ENCODE measurements around the gene APOE.

DNA sequence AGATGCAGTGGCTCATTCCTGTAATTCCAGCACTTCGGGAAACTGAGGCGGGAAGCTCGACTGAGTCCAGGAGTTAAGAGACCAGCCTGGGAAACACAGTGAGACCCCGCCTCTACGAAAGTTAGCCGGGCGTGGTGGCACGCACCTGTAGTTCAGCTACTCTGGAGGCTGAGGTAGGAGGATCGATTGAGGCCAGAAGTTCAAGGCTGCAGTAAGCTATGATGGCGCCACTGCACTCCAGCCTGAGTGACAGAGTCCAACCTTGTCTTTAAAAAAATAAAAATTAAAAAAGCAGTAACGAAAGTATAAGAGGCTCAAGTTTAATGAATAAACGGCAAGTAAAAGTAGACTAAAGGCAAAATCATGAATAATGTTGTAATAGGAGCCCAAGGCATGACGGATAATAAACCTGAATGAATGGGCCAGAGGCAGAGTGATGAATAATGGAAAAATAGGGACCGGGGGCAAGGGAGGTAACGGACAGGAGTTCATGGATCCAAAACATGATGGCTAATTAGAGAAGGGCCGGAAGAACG, 15.7 kb upstream of the APOE start:
- TF ChIP-seq, protein P1, sequence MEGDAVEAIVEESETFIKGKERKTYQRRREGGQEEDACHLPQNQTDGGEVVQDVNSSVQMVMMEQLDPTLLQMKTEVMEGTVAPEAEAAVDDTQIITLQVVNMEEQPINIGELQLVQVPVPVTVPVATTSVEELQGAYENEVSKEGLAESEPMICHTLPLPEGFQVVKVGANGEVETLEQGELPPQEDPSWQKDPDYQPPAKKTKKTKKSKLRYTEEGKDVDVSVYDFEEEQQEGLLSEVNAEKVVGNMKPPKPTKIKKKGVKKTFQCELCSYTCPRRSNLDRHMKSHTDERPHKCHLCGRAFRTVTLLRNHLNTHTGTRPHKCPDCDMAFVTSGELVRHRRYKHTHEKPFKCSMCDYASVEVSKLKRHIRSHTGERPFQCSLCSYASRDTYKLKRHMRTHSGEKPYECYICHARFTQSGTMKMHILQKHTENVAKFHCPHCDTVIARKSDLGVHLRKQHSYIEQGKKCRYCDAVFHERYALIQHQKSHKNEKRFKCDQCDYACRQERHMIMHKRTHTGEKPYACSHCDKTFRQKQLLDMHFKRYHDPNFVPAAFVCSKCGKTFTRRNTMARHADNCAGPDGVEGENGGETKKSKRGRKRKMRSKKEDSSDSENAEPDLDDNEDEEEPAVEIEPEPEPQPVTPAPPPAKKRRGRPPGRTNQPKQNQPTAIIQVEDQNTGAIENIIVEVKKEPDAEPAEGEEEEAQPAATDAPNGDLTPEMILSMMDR (IDR thresholded peaks at IDR 0.05): no peak
- TF ChIP-seq POLR2A (IDR thresholded peaks at IDR 0.05): no peak

Data from esophagus squamous epithelium (tissue), 4 donors.